Glutamatergic neuron (in vitro differentiated cells): ENCODE data around the gene PRKCE. TPM values are rescaled to one million over a fixed set of nuclear protein-coding genes. Genes with fewer than 3 reads are reported as not detected.

ENCODE experiments used
- DNase-seq: peaks from one replicate; pipeline ENCODE4 v3.0.0; 2022
- H3K27ac Mint-ChIP-seq: one replicate; pipeline ENCODE4 v1.8.0; 2020; ENCODE audit warnings: mild to moderate bottlenecking, mixed read lengths, inconsistent platforms; ENCODE audit not compliant: unreplicated experiment
- H3K27me3 Mint-ChIP-seq: one replicate; pipeline ENCODE4 v1.8.0; 2020; ENCODE audit warnings: mild to moderate bottlenecking, moderate library complexity, mixed read lengths, inconsistent platforms; ENCODE audit not compliant: unreplicated experiment
- H3K36me3 Mint-ChIP-seq: one replicate; pipeline ENCODE4 v1.8.0; 2020; ENCODE audit warnings: mild to moderate bottlenecking, mixed read lengths, inconsistent platforms; ENCODE audit not compliant: unreplicated experiment
- H3K4me1 Mint-ChIP-seq: one replicate; pipeline ENCODE4 v1.8.0; 2020; ENCODE audit warnings: mild to moderate bottlenecking, low read depth, mixed read lengths, inconsistent platforms; ENCODE audit not compliant: unreplicated experiment
- H3K4me3 Mint-ChIP-seq: one replicate; pipeline ENCODE4 v1.8.0; 2020; ENCODE audit warnings: mild to moderate bottlenecking, mixed read lengths, inconsistent platforms; ENCODE audit not compliant: unreplicated experiment
- H3K9me3 Mint-ChIP-seq: one replicate; pipeline ENCODE4 v1.8.0; 2020; ENCODE audit warnings: mild to moderate bottlenecking, moderate library complexity, mixed read lengths, inconsistent platforms; ENCODE audit not compliant: unreplicated experiment
- total RNA-seq: library from RNA; stranded (reverse); fragmentation: NEBNext Ultra II Directional; extraction: Animal tissue kit (Norgen Biotek cat#: 25700); gene quantifications from one replicate; pipeline ENCODE4 v1.2.1, GENCODE V29; 2021; ENCODE audit not compliant: unreplicated experiment
- TF ChIP-seq, protein P1 (sequence below): fragments of 200-600 bp; sonication (generic); IDR thresholded peaks from one replicate; pipeline ENCODE4 v1.5.0; 2021; ENCODE audit not compliant: partially characterized antibody, unreplicated experiment

PRKCE gene
- total RNA-seq, 1 donor from 2014 or later, result 74.8 TPM

DNA sequence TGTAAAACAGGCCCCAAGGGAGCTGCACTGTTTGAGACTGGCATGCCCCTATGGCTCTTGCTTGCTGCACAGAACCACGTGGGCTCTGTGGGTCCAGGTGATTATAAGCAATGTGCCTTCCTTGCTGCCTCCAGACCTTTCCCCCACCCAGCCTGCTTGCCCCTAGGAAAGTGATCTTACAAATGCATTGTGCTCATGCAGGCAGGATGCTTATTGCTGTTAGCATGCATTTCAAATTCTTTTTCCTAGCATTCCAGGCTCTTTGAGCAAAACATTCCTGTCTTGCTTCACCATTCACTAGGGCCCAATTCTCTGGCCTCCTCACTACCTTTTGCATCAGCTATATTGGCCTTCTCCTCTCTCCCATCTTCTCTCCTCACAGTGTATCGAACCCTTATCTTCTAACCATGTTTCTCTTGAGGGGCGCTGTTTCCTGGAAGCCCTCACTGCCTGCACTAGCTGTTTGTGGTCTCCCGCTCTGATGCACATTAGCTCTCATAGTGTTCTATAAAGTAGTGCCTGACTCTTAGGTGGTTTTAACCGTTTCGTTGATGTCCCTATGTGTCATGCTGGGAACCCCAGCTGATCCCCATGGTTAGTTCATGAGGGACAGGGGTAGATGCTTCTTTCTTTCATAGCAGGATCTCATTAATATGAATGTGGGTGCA, 492.8 kb downstream of the PRKCE start:
- Mint-ChIP-seq H3K27me3 (peaks cover 8% of the 10 kb centered on the region), H3K4me3 (no peak overlapping the region), H3K9me3 (peaks cover 2% of the 10 kb centered on the region), H3K27ac (no peak overlapping the region), H3K4me1 (no peaks in the 10 kb centered on the region), H3K36me3 (peaks cover 9% of the 10 kb centered on the region)
- no peak for DNase-seq
- TF ChIP-seq, protein P1, sequence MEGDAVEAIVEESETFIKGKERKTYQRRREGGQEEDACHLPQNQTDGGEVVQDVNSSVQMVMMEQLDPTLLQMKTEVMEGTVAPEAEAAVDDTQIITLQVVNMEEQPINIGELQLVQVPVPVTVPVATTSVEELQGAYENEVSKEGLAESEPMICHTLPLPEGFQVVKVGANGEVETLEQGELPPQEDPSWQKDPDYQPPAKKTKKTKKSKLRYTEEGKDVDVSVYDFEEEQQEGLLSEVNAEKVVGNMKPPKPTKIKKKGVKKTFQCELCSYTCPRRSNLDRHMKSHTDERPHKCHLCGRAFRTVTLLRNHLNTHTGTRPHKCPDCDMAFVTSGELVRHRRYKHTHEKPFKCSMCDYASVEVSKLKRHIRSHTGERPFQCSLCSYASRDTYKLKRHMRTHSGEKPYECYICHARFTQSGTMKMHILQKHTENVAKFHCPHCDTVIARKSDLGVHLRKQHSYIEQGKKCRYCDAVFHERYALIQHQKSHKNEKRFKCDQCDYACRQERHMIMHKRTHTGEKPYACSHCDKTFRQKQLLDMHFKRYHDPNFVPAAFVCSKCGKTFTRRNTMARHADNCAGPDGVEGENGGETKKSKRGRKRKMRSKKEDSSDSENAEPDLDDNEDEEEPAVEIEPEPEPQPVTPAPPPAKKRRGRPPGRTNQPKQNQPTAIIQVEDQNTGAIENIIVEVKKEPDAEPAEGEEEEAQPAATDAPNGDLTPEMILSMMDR, result no peak

DNA sequence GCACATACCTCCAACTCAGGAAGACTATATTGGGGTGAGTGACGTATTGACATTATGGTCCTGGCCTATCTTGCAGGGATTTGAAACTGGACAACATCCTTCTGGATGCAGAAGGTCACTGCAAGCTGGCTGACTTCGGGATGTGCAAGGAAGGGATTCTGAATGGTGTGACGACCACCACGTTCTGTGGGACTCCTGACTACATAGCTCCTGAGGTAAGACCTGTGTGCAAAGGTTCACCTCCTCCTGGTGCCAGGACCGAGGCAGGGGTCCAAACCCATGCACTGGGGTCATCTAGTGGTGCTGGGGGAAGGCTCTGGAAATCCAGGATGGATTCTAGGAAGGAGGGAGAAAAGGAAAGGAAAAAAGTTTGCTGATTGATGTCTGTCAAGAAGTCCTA, 493.5 kb downstream of the PRKCE start:
- H3K27me3 Mint-ChIP-seq, result peaks cover 8% of the 10 kb centered on the region
- H3K4me3 Mint-ChIP-seq, result no peak overlapping the region
- peaks cover 2% of the 10 kb centered on the region for H3K9me3 Mint-ChIP-seq
- H3K36me3 Mint-ChIP-seq, result peaks cover 9% of the 10 kb centered on the region
- no peak for DNase-seq
- TF ChIP-seq, protein P1, result no peak
- H3K4me1 Mint-ChIP-seq, result no peaks in the 10 kb centered on the region
- no peak overlapping the region for H3K27ac Mint-ChIP-seq

DNA sequence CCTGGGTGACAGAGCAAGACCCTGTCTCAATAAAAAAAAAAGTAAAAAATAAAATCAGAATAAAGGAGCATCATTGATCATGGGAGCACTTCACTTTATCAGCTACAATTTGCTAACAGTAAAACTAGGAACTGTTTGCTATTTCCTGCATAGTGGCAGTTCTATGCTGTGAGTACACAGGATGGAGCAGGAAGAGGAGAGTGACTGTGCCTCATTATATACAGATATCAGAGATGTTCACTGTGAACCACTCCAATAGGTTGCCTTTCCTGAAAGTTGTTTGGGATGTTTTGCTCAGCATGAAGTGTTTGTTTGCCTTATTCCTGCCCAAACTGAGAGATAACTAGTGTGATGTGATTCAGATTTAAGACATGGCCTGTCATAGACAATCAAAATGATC, 494.4 kb downstream of the PRKCE start:
- H3K4me3 Mint-ChIP-seq, result no peak overlapping the region
- H3K9me3 Mint-ChIP-seq, result peaks cover 2% of the 10 kb centered on the region
- peaks cover 8% of the 10 kb centered on the region for H3K27me3 Mint-ChIP-seq
- TF ChIP-seq, protein P1, result no peak
- no peak for DNase-seq
- peaks cover 9% of the 10 kb centered on the region for H3K36me3 Mint-ChIP-seq
- no peak overlapping the region for H3K27ac Mint-ChIP-seq
- no peaks in the 10 kb centered on the region for H3K4me1 Mint-ChIP-seq

DNA sequence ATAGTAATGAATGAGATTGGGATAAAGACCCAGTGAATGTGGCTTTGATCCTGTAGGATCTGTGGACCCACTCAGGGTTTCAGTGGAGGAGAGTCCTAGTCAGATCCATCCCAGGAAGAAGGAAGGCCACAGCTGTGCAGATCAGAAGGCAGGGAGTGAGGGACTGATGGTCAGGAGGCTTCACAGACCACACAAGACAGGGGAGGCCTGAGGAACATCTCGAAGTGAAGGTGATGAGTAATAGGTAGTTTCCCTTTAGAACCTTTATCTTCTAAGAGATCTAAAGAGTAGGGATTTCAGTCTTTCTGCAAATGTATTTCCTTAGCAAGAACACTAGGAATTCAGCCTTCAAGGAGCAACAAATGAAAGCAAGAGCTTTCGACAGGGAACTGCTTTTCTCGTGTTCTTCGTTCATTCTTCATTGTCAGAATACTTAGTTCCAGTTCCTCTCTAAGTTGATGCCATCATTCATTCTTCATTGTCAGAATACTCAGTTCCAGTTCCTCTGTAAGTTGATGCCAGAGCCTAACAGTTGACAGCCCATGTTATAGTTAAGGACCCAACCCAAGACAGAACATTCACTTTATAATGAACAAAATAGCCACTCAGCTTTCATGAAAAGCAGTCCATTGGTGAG, 495.5 kb downstream of the PRKCE start:
- H3K9me3 Mint-ChIP-seq, result peaks cover 2% of the 10 kb centered on the region
- peaks cover 9% of the 10 kb centered on the region for H3K36me3 Mint-ChIP-seq
- H3K27me3 Mint-ChIP-seq, result peaks cover 11% of the 10 kb centered on the region
- H3K4me3 Mint-ChIP-seq, result no peak overlapping the region
- H3K4me1 Mint-ChIP-seq, result no peaks in the 10 kb centered on the region
- TF ChIP-seq, protein P1, result no peak
- H3K27ac Mint-ChIP-seq, result no peak overlapping the region
- no peak for DNase-seq
